ENCODE measurements around the gene SYTL4.

SYTL4 gene

GRCh38 chrX:100695302-100695701 is 36.6 kb downstream of the SYTL4 start:
- DNase-seq = no peak

GRCh38 chrX:100687546-100687945 is 44.4 kb downstream of the SYTL4 start:
- DNase-seq = no peak

- no peak for DNase-seq
These were observed 44.8 kb downstream of the SYTL4 start for GRCh38 chrX:100687128-100687527.

- no peak for DNase-seq
These were observed 46.0 kb downstream of the SYTL4 start for GRCh38 chrX:100685997-100686305.

- peak; percentile 12 for DNase-seq
These were observed 46.5 kb downstream of the SYTL4 start for GRCh38 chrX:100685284-100685996.

- DNase-seq = no peak
These were observed 49.0 kb downstream of the SYTL4 start for GRCh38 chrX:100682939-100683338.

GRCh38 chrX:100681599-100681998 is 50.3 kb downstream of the SYTL4 start:
- no peak for DNase-seq

GRCh38 chrX:100680756-100681155 is 51.2 kb downstream of the SYTL4 start:
- no peak for DNase-seq

- no peak for DNase-seq
These were observed 54.2 kb downstream of the SYTL4 start for GRCh38 chrX:100677611-100678181.

- DNase-seq = no peak
These were observed 57.2 kb downstream of the SYTL4 start for GRCh38 chrX:100674705-100675104.

- no peak for DNase-seq
These were observed 58.4 kb downstream of the SYTL4 start for GRCh38 chrX:100673397-100673953.

GRCh38 chrX:100672966-100673365 is 59.0 kb downstream of the SYTL4 start:
- DNase-seq = no peak

GRCh38 chrX:100663642-100664041 is 68.3 kb downstream of the SYTL4 start:
- DNase-seq = no peak

- DNase-seq = no peak
These were observed 69.1 kb downstream of the SYTL4 start for GRCh38 chrX:100662796-100663195.

- DNase-seq = no peak
These were observed 69.8 kb downstream of the SYTL4 start for GRCh38 chrX:100662170-100662569.

- no peak for DNase-seq
These were observed 72.3 kb downstream of the SYTL4 start for GRCh38 chrX:100659431-100660137.

- no peak for DNase-seq
These were observed 73.0 kb downstream of the SYTL4 start for GRCh38 chrX:100658941-100659381.

- no peak for DNase-seq
These were observed 77.7 kb downstream of the SYTL4 start for GRCh38 chrX:100654261-100654660.

- no peak for DNase-seq
These were observed 79.7 kb downstream of the SYTL4 start for GRCh38 chrX:100652266-100652665.

- DNase-seq = no peak
These were observed 81.1 kb downstream of the SYTL4 start for GRCh38 chrX:100650841-100651240.

- no peak for DNase-seq
These were observed 82.2 kb downstream of the SYTL4 start for GRCh38 chrX:100649550-100650356.

Measured in right kidney (tissue), 1 donor.